HEK293 (cell line): ENCODE results near the gene AKAP6.
A peak's percentile ranks its signal among the peaks of the same experiment; 100 is the strongest.

ENCODE experiments used
- CTCF ChIA-PET: fragments of 350-600 bp; formaldehyde crosslinking; extraction: SDS; loops from one replicate; lab custom pipeline; 2021; ENCODE audit warnings: antibody characterized with exemption; lab: Yijun Ruan, JAX
- POLR2A ChIA-PET: fragments of 300-600 bp; formaldehyde crosslinking; extraction: SDS; loops from one replicate; lab custom pipeline; 2020; ENCODE audit warnings: antibody characterized with exemption, inconsistent platforms; lab: Yijun Ruan, JAX
- H3K27ac ChIP-seq: fragments of 200-500 bp; sonication (Bioruptor generic); 2 replicates; pipeline ENCODE4 v1.5.1; 2014; ENCODE audit warnings: low read depth, low read length, control low read depth, inconsistent platforms; ENCODE audit errors: extremely low read depth
- H3K36me3 ChIP-seq, 2 experiments: fragments of 200-500 bp in 1 of 2; sonication (Bioruptor generic) in 1 of 2; 1 replicate in 1 of 2; 2 replicates in 1 of 2; pipeline ENCODE4 v1.5.1; 2014 to 2017; ENCODE audit warnings: inconsistent platforms in 2 of 2, low read length in 2 of 2; ENCODE audit not compliant: control insufficient read depth in 2 of 2, insufficient read depth in 1 of 2
- H3K4me1 ChIP-seq: fragments of 200-500 bp; sonication (Bioruptor generic); 2 replicates; pipeline ENCODE4 v1.5.1; 2014; ENCODE audit warnings: mild to moderate bottlenecking, low read length, inconsistent platforms; ENCODE audit not compliant: control insufficient read depth, insufficient read depth
- H3K4me3 ChIP-seq: 2 replicates; pipeline ENCODE4 v1.5.1; 2011; ENCODE audit warnings: low read depth, mild to moderate bottlenecking, control low read depth, low read length, moderate library complexity
- H3K9me3 ChIP-seq: fragments of 200-500 bp; sonication (Bioruptor generic); 2 replicates; pipeline ENCODE4 v1.5.1; 2014; ENCODE audit warnings: low read depth, low read length, inconsistent platforms; ENCODE audit not compliant: control insufficient read depth, insufficient read depth
- GLI4 ChIP-seq: fragments of 450-650 bp; formaldehyde crosslinking; IDR thresholded peaks from 2 replicates; pipeline ENCODE4 v1.5.1; 2016; ENCODE audit warnings: missing biosample characterization, missing genetic modification characterization
- GLIS2 ChIP-seq: fragments of 450-650 bp; formaldehyde crosslinking; IDR thresholded peaks from 2 replicates; pipeline ENCODE4 v1.5.1; 2016; ENCODE audit warnings: missing biosample characterization, missing genetic modification characterization
- KLF16 ChIP-seq: fragments of 450-650 bp; formaldehyde crosslinking; IDR thresholded peaks from 2 replicates; pipeline ENCODE4 v1.5.1; 2017; ENCODE audit warnings: missing biosample characterization, missing genetic modification characterization
- KLF7 ChIP-seq: fragments of 450-650 bp; formaldehyde crosslinking; IDR thresholded peaks from 2 replicates; pipeline ENCODE4 v1.5.1; 2016; ENCODE audit warnings: missing biosample characterization, missing genetic modification characterization, borderline replicate concordance
- KLF8 ChIP-seq: fragments of 450-650 bp; formaldehyde crosslinking; IDR thresholded peaks from 2 replicates; pipeline ENCODE4 v1.5.1; 2016; ENCODE audit warnings: missing biosample characterization, missing genetic modification characterization
- RBAK ChIP-seq: fragments of 450-650 bp; formaldehyde crosslinking; IDR thresholded peaks from 2 replicates; pipeline ENCODE4 v1.5.1; 2016; ENCODE audit warnings: missing biosample characterization, missing genetic modification characterization
- WT1 ChIP-seq: fragments of 450-650 bp; formaldehyde crosslinking; IDR thresholded peaks from 2 replicates; pipeline ENCODE4 v1.5.1; 2016; ENCODE audit warnings: missing biosample characterization, missing genetic modification characterization
- ZBTB21 ChIP-seq: fragments of 450-650 bp; formaldehyde crosslinking; IDR thresholded peaks from 2 replicates; pipeline ENCODE4 v1.5.1; 2017; ENCODE audit warnings: missing biosample characterization, missing genetic modification characterization
- ZFHX2 ChIP-seq: fragments of 450-650 bp; formaldehyde crosslinking; conservative IDR thresholded peaks from 2 replicates; pipeline ENCODE4 v1.5.1; 2016; ENCODE audit warnings: missing biosample characterization, missing genetic modification characterization
- ZNF174 ChIP-seq: fragments of 450-650 bp; formaldehyde crosslinking; IDR thresholded peaks from 2 replicates; pipeline ENCODE4 v1.5.0; 2017; ENCODE audit warnings: missing biosample characterization, mild to moderate bottlenecking, missing genetic modification characterization
- ZNF175 ChIP-seq: fragments of 450-650 bp; formaldehyde crosslinking; IDR thresholded peaks from 2 replicates; pipeline ENCODE4 v1.5.1; 2016; ENCODE audit warnings: missing biosample characterization, missing genetic modification characterization
- ZNF266 ChIP-seq: fragments of 450-650 bp; formaldehyde crosslinking; IDR thresholded peaks from 2 replicates; pipeline ENCODE4 v1.5.1; 2016; ENCODE audit warnings: missing biosample characterization, missing genetic modification characterization, low read depth
- ZNF529 ChIP-seq: fragments of 450-650 bp; formaldehyde crosslinking; IDR thresholded peaks from 2 replicates; pipeline ENCODE4 v1.5.1; 2017; ENCODE audit warnings: missing genetic modification characterization, missing biosample characterization; ENCODE audit not compliant: insufficient replicate concordance
- ZNF654 ChIP-seq: fragments of 450-650 bp; formaldehyde crosslinking; IDR thresholded peaks from 2 replicates; pipeline ENCODE4 v1.5.1; 2016; ENCODE audit warnings: low read depth, missing biosample characterization, missing genetic modification characterization
- ZNF660 ChIP-seq: fragments of 450-650 bp; IDR thresholded peaks from 2 replicates; pipeline ENCODE4 v1.5.1; 2018; ENCODE audit warnings: missing biosample characterization, mild to moderate bottlenecking, missing genetic modification characterization
- ZNF747 ChIP-seq: fragments of 450-650 bp; formaldehyde crosslinking; IDR thresholded peaks from 2 replicates; pipeline ENCODE4 v1.5.1; 2016; ENCODE audit warnings: missing biosample characterization, missing genetic modification characterization
- TF ChIP-seq, protein P1 (sequence below): fragments of 450-650 bp; formaldehyde crosslinking; IDR thresholded peaks from 2 replicates; pipeline ENCODE4 v1.5.1; 2016; ENCODE audit warnings: missing biosample characterization, missing genetic modification characterization
- TF ChIP-seq, protein P2 (sequence below): fragments of 450-650 bp; formaldehyde crosslinking; IDR thresholded peaks from 2 replicates; pipeline ENCODE4 v1.5.1; 2016; ENCODE audit warnings: missing biosample characterization, missing genetic modification characterization
- TF ChIP-seq, protein P3 (sequence below): IDR thresholded peaks from 2 replicates; pipeline ENCODE4 v1.6.1; 2011; ENCODE audit warnings: mild to moderate bottlenecking, low read depth, low read length, borderline replicate concordance
- TF ChIP-seq, protein P4 (sequence below): fragments of 450-650 bp; formaldehyde crosslinking; IDR thresholded peaks from 2 replicates; pipeline ENCODE4 v1.5.1; 2016; ENCODE audit warnings: missing biosample characterization, missing genetic modification characterization
- TF ChIP-seq, protein P5 (sequence below): fragments of 450-650 bp; formaldehyde crosslinking; IDR thresholded peaks from 2 replicates; pipeline ENCODE4 v1.5.1; 2016; ENCODE audit warnings: missing biosample characterization, missing genetic modification characterization

AKAP6 gene

DNA sequence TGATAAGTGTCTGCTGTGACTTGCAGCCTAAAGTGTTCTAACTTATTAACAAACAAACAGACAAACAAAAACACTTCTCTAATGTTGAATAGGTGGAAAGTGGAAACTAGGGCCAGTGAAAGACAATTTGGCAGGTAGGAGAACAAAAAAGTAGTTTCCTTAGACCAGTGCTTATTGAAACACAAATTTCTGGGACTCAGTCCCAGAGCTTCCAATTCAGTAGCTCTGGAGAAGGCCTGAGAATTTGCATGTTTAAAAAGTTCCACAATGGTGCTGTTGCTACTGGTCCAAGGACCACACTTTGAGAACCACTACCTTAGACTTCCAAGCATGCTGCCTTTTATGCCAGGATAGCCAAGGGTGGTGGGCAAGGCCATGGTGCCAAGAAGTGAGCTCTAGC lies 67.8 kb downstream of the AKAP6 start:
- Histone ChIP-seq H3K4me3 (no peak overlapping the region), H3K4me1 (peaks cover 7% of the 10 kb centered on the region), H3K27ac (no peak overlapping the region), H3K9me3 (no peaks in the 10 kb centered on the region; the same call in 1 of the 2 replicates), H3K36me3 (no peaks in the 10 kb centered on the region)
- CTCF ChIA-PET: interaction anchor here (1.1 to 1.6 kb wide), 2 partner anchors 13 to 164 kb away, joined by 3 read pairs; no protein-coding TSS in a partner anchor
- TF ChIP-seq ZFHX2 (tag by site-specific recombination): no peak
- no peak for TF ChIP-seq KLF8 (tag by site-specific recombination)
- TF ChIP-seq, protein P1, sequence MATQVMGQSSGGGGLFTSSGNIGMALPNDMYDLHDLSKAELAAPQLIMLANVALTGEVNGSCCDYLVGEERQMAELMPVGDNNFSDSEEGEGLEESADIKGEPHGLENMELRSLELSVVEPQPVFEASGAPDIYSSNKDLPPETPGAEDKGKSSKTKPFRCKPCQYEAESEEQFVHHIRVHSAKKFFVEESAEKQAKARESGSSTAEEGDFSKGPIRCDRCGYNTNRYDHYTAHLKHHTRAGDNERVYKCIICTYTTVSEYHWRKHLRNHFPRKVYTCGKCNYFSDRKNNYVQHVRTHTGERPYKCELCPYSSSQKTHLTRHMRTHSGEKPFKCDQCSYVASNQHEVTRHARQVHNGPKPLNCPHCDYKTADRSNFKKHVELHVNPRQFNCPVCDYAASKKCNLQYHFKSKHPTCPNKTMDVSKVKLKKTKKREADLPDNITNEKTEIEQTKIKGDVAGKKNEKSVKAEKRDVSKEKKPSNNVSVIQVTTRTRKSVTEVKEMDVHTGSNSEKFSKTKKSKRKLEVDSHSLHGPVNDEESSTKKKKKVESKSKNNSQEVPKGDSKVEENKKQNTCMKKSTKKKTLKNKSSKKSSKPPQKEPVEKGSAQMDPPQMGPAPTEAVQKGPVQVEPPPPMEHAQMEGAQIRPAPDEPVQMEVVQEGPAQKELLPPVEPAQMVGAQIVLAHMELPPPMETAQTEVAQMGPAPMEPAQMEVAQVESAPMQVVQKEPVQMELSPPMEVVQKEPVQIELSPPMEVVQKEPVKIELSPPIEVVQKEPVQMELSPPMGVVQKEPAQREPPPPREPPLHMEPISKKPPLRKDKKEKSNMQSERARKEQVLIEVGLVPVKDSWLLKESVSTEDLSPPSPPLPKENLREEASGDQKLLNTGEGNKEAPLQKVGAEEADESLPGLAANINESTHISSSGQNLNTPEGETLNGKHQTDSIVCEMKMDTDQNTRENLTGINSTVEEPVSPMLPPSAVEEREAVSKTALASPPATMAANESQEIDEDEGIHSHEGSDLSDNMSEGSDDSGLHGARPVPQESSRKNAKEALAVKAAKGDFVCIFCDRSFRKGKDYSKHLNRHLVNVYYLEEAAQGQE: no peak
- TF ChIP-seq, protein P2, sequence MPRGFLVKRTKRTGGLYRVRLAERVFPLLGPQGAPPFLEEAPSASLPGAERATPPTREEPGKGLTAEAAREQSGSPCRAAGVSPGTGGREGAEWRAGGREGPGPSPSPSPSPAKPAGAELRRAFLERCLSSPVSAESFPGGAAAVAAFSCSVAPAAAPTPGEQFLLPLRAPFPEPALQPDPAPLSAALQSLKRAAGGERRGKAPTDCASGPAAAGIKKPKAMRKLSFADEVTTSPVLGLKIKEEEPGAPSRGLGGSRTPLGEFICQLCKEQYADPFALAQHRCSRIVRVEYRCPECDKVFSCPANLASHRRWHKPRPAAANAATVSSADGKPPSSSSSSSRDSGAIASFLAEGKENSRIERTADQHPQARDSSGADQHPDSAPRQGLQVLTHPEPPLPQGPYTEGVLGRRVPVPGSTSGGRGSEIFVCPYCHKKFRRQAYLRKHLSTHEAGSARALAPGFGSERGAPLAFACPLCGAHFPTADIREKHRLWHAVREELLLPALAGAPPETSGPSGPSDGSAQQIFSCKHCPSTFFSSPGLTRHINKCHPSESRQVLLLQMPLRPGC (tag by site-specific recombination): no peak
- POLR2A ChIA-PET: no interaction called here

DNA sequence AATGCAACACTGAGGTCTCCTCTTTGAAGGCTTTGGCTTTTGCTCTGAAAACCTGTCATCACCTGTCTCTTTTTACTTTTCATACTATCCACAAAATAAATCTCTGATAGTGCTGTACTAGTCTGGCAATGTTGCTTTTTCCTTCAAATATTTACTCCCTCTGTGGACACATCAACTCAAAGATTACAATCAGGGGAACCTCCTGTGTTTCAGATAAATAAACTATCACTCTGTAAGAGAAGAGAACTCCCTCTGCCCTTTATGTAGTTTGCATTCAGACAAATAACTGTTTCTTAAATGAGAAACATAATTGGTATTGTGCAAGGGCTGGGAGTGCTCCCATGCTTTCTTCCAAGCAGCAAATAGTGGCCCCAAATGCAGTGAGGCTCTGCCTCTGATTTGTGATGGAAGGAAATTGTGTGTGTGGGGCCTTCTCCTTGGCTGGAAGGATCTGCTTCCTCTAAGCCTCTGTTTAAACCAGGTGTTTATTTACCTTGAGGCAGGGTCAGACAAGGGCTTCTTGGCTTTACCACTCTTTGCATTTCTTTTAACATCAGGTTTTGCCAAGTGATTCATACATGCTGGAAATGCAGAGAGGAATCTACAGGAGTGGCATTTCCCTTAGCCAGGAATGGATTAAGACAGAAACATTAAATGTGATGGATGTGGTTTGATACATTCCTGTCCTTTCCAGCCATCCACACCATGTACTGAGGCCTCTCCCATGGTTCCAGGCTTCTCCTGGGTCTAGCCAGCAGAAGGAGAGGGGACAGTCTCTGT lies 69.0 kb downstream of the AKAP6 start:
- 0 out of 2 replicates have a peak, but pooled peaks have one; percentile 30 for TF ChIP-seq WT1 (tag by site-specific recombination)
- no peak for TF ChIP-seq KLF7 (tag by site-specific recombination)
- CTCF ChIA-PET: no interaction called here
- peak overlapping the region; percentile 33; the same call in 1 of the 2 replicates for H3K27ac ChIP-seq
- no peaks in the 10 kb centered on the region for H3K36me3 ChIP-seq
- POLR2A ChIA-PET: no interaction called here
- no peak overlapping the region for H3K4me3 ChIP-seq
- no peaks in the 10 kb centered on the region for H3K9me3 ChIP-seq
- peaks cover 7% of the 10 kb centered on the region for H3K4me1 ChIP-seq

DNA sequence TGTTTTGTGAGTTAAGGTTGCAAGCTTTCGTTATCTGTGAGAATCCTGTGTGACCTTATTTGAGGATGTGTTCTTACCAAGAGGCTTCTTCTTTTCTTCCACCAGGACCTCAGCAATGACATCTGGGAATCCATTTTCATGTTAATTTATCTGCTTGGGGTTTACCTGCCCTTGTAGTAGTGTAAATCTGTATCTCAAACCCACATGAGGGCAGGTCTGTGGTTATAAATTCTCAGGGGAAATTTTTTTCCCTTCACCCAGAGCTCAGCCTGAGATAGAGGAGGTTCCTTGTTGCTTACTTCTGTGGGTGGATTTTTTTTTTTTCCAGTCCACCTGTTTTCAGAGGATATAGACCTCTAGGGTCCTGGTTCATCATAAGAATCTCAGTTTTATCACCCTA lies 70.8 kb downstream of the AKAP6 start:
- POLR2A ChIA-PET: no interaction called here

More for the DNA sequence above, 70.8 kb downstream of the AKAP6 start:
- TF ChIP-seq, protein P3, sequence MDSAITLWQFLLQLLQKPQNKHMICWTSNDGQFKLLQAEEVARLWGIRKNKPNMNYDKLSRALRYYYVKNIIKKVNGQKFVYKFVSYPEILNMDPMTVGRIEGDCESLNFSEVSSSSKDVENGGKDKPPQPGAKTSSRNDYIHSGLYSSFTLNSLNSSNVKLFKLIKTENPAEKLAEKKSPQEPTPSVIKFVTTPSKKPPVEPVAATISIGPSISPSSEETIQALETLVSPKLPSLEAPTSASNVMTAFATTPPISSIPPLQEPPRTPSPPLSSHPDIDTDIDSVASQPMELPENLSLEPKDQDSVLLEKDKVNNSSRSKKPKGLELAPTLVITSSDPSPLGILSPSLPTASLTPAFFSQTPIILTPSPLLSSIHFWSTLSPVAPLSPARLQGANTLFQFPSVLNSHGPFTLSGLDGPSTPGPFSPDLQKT: no peak
- TF ChIP-seq ZNF266 (no peak), ZBTB21 (tag by site-specific recombination) (no peak), GLIS2 (tag by site-specific recombination) (no peak), ZNF529 (tag by site-specific recombination) (no peak), ZNF654 (no peak), KLF16 (tag by site-specific recombination) (no peak), GLI4 (no peak), ZNF660 (tag by site-specific recombination) (no peak), ZNF175 (no peak), ZNF747 (tag by site-specific recombination) (no peak), RBAK (tag by site-specific recombination) (no peak), ZNF174 (tag by site-specific recombination) (no peak)
- TF ChIP-seq, protein P4, sequence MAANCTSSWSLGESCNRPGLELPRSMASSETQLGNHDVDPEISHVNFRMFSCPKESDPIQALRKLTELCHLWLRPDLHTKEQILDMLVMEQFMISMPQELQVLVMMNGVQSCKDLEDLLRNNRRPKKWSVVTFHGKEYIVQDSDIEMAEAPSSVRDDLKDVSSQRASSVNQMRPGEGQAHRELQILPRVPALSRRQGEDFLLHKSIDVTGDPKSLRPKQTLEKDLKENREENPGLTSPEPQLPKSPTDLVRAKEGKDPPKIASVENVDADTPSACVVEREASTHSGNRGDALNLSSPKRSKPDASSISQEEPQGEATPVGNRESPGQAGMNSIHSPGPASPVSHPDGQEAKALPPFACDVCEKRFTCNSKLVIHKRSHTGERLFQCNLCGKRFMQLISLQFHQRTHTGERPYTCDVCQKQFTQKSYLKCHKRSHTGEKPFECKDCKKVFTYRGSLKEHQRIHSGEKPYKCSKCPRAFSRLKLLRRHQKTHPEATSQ (tag by site-specific recombination): no peak
- TF ChIP-seq, protein P5, sequence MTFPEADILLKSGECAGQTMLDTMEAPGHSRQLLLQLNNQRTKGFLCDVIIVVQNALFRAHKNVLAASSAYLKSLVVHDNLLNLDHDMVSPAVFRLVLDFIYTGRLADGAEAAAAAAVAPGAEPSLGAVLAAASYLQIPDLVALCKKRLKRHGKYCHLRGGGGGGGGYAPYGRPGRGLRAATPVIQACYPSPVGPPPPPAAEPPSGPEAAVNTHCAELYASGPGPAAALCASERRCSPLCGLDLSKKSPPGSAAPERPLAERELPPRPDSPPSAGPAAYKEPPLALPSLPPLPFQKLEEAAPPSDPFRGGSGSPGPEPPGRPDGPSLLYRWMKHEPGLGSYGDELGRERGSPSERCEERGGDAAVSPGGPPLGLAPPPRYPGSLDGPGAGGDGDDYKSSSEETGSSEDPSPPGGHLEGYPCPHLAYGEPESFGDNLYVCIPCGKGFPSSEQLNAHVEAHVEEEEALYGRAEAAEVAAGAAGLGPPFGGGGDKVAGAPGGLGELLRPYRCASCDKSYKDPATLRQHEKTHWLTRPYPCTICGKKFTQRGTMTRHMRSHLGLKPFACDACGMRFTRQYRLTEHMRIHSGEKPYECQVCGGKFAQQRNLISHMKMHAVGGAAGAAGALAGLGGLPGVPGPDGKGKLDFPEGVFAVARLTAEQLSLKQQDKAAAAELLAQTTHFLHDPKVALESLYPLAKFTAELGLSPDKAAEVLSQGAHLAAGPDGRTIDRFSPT (tag by site-specific recombination): no peak
- TF ChIP-seq, all 188 proteins: peak for 0
- Histone ChIP-seq H3K27ac (no peak overlapping the region), H3K4me1 (peaks cover 7% of the 10 kb centered on the region), H3K9me3 (no peaks in the 10 kb centered on the region), H3K36me3 (no peaks in the 10 kb centered on the region), H3K4me3 (no peak overlapping the region)
- CTCF ChIA-PET: interaction anchor here (0.6 kb wide), 1 partner anchor 457 kb away, joined by 4 read pairs; no protein-coding TSS in a partner anchor
